Large intestine (tissue), 3 donors: Measurements from ENCODE around the gene ADCY4. TPM values are rescaled to one million over a fixed set of nuclear protein-coding genes. Genes with fewer than 3 reads are reported as not detected.
A peak's percentile ranks its signal among the peaks of the same experiment; 100 is the strongest.

ENCODE experiments used
- DNase-seq, 2 donors: peaks; one replicate each; pipeline versions ENCODE4 v3.0.0 to v3.0.0-alpha.2; 2013
- H3K27ac ChIP-seq: one replicate; pipeline ENCODE4 v1.5.1; 2013; ENCODE audit warnings: low read length
- H3K27me3 ChIP-seq: 2 replicates; pipeline ENCODE4 v1.6.1; 2013; ENCODE audit warnings: low read length; ENCODE audit not compliant: control insufficient read depth, insufficient read depth
- H3K36me3 ChIP-seq: 2 replicates; pipeline ENCODE4 v1.6.1; 2013; ENCODE audit warnings: low read length; ENCODE audit not compliant: control insufficient read depth, insufficient read depth
- H3K4me1 ChIP-seq: one replicate; pipeline ENCODE4 v1.6.1; 2013; ENCODE audit warnings: low read length; ENCODE audit not compliant: control insufficient read depth, insufficient read depth
- H3K4me3 ChIP-seq: one replicate; pipeline ENCODE4 v1.5.1; 2013; ENCODE audit warnings: low read length
- H3K9me3 ChIP-seq: one replicate; pipeline ENCODE4 v1.6.1; 2013; ENCODE audit warnings: mild to moderate bottlenecking, low read depth, low read length, moderate library complexity; ENCODE audit not compliant: control insufficient read depth
- WGBS: methylation state at CpG from one replicate; pipeline ENCODE4 v1.1.5; 2013; ENCODE audit warnings: low lambda C conversion rate; ENCODE audit not compliant: insufficient coverage; 5-methylcytosine and 5-hydroxymethylcytosine counted together
- polyA plus RNA-seq: library from polyadenylated mRNA; unstranded; fragments of 120-200 nt; gene quantifications from one replicate; pipeline ENCODE4 v1.2.1, GENCODE V29; 2013

ADCY4 gene
- polyA plus RNA-seq, 1 donor = 10.5 TPM

DNA sequence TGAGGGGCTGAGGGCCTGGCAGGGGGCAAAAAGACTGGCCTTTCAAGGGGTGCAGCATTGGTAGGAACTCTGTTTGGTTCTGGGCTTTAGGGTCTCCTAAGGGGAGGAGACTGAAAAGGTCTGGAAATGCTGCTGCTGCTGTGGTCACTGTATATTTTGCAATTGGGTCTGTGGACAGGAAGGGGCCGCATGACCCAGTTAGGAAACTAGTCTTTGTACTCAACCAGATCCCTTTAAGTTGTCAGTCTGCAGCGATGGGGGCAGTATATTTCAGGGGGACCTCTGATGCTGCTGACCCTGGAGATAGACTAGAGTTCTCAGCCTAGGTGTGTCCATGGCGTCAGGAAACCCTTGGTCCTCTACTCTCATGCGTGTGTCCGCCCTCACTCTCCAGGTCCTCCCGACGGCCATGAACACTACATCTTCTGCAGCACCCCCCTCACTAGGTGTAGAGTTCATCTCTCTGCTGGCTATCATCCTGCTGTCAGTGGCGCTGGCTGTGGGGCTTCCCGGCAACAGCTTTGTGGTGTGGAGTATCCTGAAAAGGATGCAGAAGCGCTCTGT lies 19.5 kb downstream of the ADCY4 start:
- WGBS = no CpG with 5 or more reads among the region's 10 CpGs
- Histone ChIP-seq H3K27ac (no peak overlapping the region), H3K4me3 (no peak overlapping the region), H3K9me3 (peaks cover 7% of the 10 kb centered on the region), H3K36me3 (no peaks in the 10 kb centered on the region), H3K4me1 (peaks cover 8% of the 10 kb centered on the region), H3K27me3 (peaks cover 48% of the 10 kb centered on the region)
- DNase-seq = no peak

GRCh38 chr14:24314377-24315193 lies 20.3 kb downstream of the ADCY4 start:
- peaks cover 46% of the 10 kb centered on the region for H3K27me3 ChIP-seq
- no peak for DNase-seq
- no peak overlapping the region for H3K4me3 ChIP-seq
- peaks cover 16% of the 10 kb centered on the region for H3K4me1 ChIP-seq
- WGBS = no CpG with 5 or more reads among the region's 5 CpGs
- no peaks in the 10 kb centered on the region for H3K36me3 ChIP-seq
- H3K9me3 ChIP-seq = peaks cover 7% of the 10 kb centered on the region
- H3K27ac ChIP-seq = no peak overlapping the region

DNA sequence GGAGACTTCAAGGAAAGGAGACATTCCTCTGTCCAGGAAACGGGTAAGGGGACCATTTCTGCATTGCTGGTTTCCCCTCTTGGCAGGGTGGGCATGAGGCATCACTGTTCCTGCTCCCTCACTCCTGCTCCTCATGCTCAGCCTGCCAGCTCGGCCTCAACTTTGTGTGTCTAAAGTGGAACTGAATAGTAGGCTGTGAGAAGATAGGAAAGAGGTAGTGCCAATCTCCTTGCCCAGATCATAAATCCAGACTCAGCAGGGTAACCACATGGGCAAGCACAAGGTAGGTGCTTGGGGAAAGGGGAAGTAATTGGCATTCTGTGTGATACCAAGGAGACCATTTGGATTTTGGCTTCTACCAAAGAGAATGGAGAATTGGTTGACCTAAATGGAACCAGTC lies 21.0 kb downstream of the ADCY4 start:
- H3K4me3 ChIP-seq = no peak overlapping the region
- DNase-seq = no peak
- H3K9me3 ChIP-seq = peaks cover 7% of the 10 kb centered on the region
- H3K4me1 ChIP-seq = peaks cover 21% of the 10 kb centered on the region
- peaks cover 40% of the 10 kb centered on the region for H3K27me3 ChIP-seq
- no peak overlapping the region for H3K27ac ChIP-seq
- H3K36me3 ChIP-seq = no peaks in the 10 kb centered on the region
- no CpG with 5 or more reads among the region's 2 CpGs for WGBS

- Histone ChIP-seq H3K36me3 (no peaks in the 10 kb centered on the region), H3K27me3 (peaks cover 30% of the 10 kb centered on the region), H3K27ac (no peak overlapping the region), H3K4me3 (no peak overlapping the region), H3K4me1 (peaks cover 31% of the 10 kb centered on the region), H3K9me3 (peaks cover 7% of the 10 kb centered on the region)
- no peak for DNase-seq
- 100% methylated on average over 2 of the region's 9 CpGs for WGBS
These were observed 21.9 kb downstream of the ADCY4 start for GRCh38 chr14:24312736-24313507.

GRCh38 chr14:24311837-24312615 lies 22.8 kb downstream of the ADCY4 start:
- no CpG with 5 or more reads among the region's 1 CpG for WGBS
- Histone ChIP-seq H3K4me1 (peaks cover 37% of the 10 kb centered on the region), H3K27me3 (peaks cover 21% of the 10 kb centered on the region), H3K36me3 (peaks cover 2% of the 10 kb centered on the region), H3K9me3 (peaks cover 7% of the 10 kb centered on the region), H3K4me3 (no peak overlapping the region), H3K27ac (no peak overlapping the region)
- no peak for DNase-seq

DNA sequence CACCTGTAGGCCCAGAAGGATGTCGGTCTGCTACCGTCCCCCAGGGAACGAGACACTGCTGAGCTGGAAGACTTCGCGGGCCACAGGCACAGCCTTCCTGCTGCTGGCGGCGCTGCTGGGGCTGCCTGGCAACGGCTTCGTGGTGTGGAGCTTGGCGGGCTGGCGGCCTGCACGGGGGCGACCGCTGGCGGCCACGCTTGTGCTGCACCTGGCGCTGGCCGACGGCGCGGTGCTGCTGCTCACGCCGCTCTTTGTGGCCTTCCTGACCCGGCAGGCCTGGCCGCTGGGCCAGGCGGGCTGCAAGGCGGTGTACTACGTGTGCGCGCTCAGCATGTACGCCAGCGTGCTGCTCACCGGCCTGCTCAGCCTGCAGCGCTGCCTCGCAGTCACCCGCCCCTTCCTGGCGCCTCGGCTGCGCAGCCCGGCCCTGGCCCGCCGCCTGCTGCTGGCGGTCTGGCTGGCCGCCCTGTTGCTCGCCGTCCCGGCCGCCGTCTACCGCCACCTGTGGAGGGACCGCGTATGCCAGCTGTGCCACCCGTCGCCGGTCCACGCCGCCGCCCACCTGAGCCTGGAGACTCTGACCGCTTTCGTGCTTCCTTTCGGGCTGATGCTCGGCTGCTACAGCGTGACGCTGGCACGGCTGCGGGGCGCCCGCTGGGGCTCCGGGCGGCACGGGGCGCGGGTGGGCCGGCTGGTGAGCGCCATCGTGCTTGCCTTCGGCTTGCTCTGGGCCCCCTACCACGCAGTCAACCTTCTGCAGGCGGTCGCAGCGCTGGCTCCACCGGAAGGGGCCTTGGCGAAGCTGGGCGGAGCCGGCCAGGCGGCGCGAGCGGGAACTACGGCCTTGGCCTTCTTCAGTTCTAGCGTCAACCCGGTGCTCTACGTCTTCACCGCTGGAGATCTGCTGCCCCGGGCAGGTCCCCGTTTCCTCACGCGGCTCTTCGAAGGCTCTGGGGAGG lies 23.9 kb downstream of the ADCY4 start, which contains the start of gene LTB4R:
LTB4R (plus strand) TSS at position 857 of the 959 bp plus-strand sequence. CDS start 4,150 bp downstream, outside the sequence.
- H3K27me3 ChIP-seq = peaks cover 11% of the 10 kb centered on the region
- H3K36me3 ChIP-seq = peaks cover 13% of the 10 kb centered on the region
- no CpG with 5 or more reads among the region's 99 CpGs for WGBS
- DNase-seq = peak in 1 of 2 donors; percentile 79
- peaks cover 2% of the 10 kb centered on the region for H3K9me3 ChIP-seq
- peak within 1 kb of the TSS; percentile 9 for H3K27ac ChIP-seq
- H3K4me1 ChIP-seq = peaks cover 41% of the 10 kb centered on the region
- peak within 1 kb of the TSS; percentile 13 for H3K4me3 ChIP-seq

DNA sequence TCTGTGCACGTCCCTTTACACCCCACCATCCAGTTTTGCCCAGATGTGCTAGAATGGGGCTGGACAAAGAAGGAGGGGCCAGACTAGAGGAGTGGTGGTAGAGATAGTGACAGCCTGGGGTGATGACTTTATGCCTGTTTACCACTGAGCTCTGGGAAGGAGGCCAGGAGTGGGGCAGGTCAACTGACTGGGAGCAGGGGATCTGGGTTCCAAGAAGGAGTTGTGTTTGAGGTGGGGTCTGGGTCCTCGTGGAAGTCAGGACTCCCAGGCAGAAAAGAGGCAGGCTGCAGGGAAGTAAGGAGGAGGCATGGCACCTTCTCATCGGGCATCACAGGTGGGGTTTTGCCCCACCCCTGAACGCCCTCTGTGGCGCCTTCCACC lies 24.6 kb downstream of the ADCY4 start:
- no CpG with 5 or more reads among the region's 5 CpGs for WGBS
- Histone ChIP-seq H3K27me3 (peaks cover 6% of the 10 kb centered on the region), H3K4me3 (no peak overlapping the region), H3K36me3 (peaks cover 19% of the 10 kb centered on the region), H3K27ac (peak overlapping the region; percentile 9), H3K4me1 (peaks cover 41% of the 10 kb centered on the region), H3K9me3 (no peaks in the 10 kb centered on the region)
- peak in 1 of 2 donors; percentile 74 for DNase-seq

GRCh38 chr14:24309538-24310264 lies 25.2 kb downstream of the ADCY4 start, which contains the start of gene LTB4R2:
Gene LTB4R2 (plus strand): TSS chr14:24310140. CDS start chr14:24310665, 525 bp downstream.
- DNase-seq = no peak
- WGBS = no CpG with 5 or more reads among the region's 5 CpGs
- Histone ChIP-seq H3K4me3 (no peak within 1 kb of the TSS), H3K36me3 (peaks cover 25% of the 10 kb centered on the region), H3K27ac (peak within 1 kb of the TSS; percentile 9), H3K9me3 (no peaks in the 10 kb centered on the region), H3K4me1 (peaks cover 41% of the 10 kb centered on the region), H3K27me3 (peaks cover 1% of the 10 kb centered on the region)
